HepG2 (cell line): ENCODE measurements around the gene TTLL10. TPM values are rescaled to one million over a fixed set of nuclear protein-coding genes. Genes with fewer than 3 reads are reported as not detected.

Experiments used
- ATAC-seq: fragments of 200-7000 bp; cut with Tn5 transposase; 3 replicates; pipeline ENCODE4 v1.9.1; 2020; ENCODE audit warnings: mild to moderate bottlenecking, moderate library complexity
- BruUV-seq: library from RNA; stranded (reverse); fragments of 400-500 nt; replicated peaks from 2 replicates; lab custom pipeline; 2021; lab: Mats Ljungman, UMichigan
- CTCF ChIA-PET: fragments of 300-600 bp; formaldehyde crosslinking; extraction: SDS; loops from one replicate; lab custom pipeline; 2021; ENCODE audit warnings: low total read pairs, inconsistent platforms, low intra/inter-chr PET ratio; lab: Yijun Ruan, JAX
- POLR2A ChIA-PET: fragments of 350-600 bp; sonication (Branson Sonifier 250); formaldehyde crosslinking; loops from one replicate; lab custom pipeline; 2020; ENCODE audit warnings: antibody characterized with exemption, inconsistent platforms; lab: Yijun Ruan, JAX
- DNase-seq: peaks from one replicate; pipeline ENCODE4 v3.0.0-alpha.2; 2015; ENCODE audit warnings: low spot score
- FAIRE-seq: peaks from 3 replicates; lab custom pipeline; 2011; peaks lifted over from hg19 to GRCh38; lab: Jason Lieb, UNC
- H2AFZ ChIP-seq: one replicate; pipeline ENCODE4 v1.6.1; 2011; ENCODE audit warnings: low read length, inconsistent platforms
- H3K27ac ChIP-seq: fragments of 300-600 bp; 3 replicates; pipeline ENCODE4 v1.8.0; 2011; ENCODE audit warnings: mixed run types, mild to moderate bottlenecking, mixed read lengths, low read length, inconsistent platforms; ENCODE audit not compliant: insufficient read depth; ENCODE audit errors: extremely low read length
- H3K27me3 ChIP-seq, 2 experiments: fragments of 200-600 bp in 1 of 2; 2 replicates in 1 of 2; 3 replicates in 1 of 2; pipeline versions ENCODE4 v1.6.0 to v1.8.0; 2011; ENCODE audit warnings: low read length in 2 of 2, mild to moderate bottlenecking in 2 of 2, moderate library complexity in 2 of 2, inconsistent platforms in 1 of 2; ENCODE audit not compliant: insufficient read depth in 2 of 2, control insufficient read depth in 1 of 2
- H3K36me3 ChIP-seq, 2 experiments: fragments of 200-600 bp in 1 of 2; replicated peaks in 1 of 2; 2 replicates in 1 of 2; 3 replicates in 1 of 2; pipeline versions ENCODE4 v1.5.1 to v1.8.0; 2011; ENCODE audit warnings: low read length in 2 of 2, inconsistent platforms in 1 of 2; ENCODE audit not compliant: insufficient read depth in 2 of 2, control insufficient read depth in 1 of 2
- H3K4me1 ChIP-seq: 2 replicates; pipeline ENCODE4 v1.5.1; 2012; ENCODE audit warnings: low read length, inconsistent platforms; ENCODE audit not compliant: insufficient read depth
- H3K4me2 ChIP-seq: 2 replicates; pipeline ENCODE4 v1.6.0; 2011; ENCODE audit warnings: low read depth, low read length, inconsistent platforms
- H3K4me3 ChIP-seq, 3 experiments: fragments of 200-600 bp in 1 of 3; sonication (generic), shearing (Covaris generic) in 1 of 3; replicated peaks in 1 of 3; 2 replicates each; pipeline ENCODE4 v1.5.1; 2011 to 2016; ENCODE audit warnings: low read length in 3 of 3, inconsistent platforms in 2 of 3, low read depth in 2 of 3, mild to moderate bottlenecking in 2 of 3, control low read depth in 1 of 3, mixed read lengths in 1 of 3; ENCODE audit not compliant: insufficient read depth in 1 of 3
- H3K79me2 ChIP-seq: one replicate; pipeline ENCODE4 v1.6.1; 2011; ENCODE audit warnings: low read length, inconsistent platforms; ENCODE audit not compliant: insufficient read depth
- H3K9ac ChIP-seq: 2 replicates; pipeline ENCODE4 v1.6.0; 2011; ENCODE audit warnings: mild to moderate bottlenecking, low read depth, low read length, inconsistent platforms; ENCODE audit not compliant: insufficient read depth
- H3K9me3 ChIP-seq: 2 replicates; pipeline ENCODE4 v1.5.1; 2012; ENCODE audit warnings: mild to moderate bottlenecking, low read length
- H4K20me1 ChIP-seq: 2 replicates; pipeline ENCODE4 v1.6.0; 2011; ENCODE audit warnings: inconsistent platforms, mild to moderate bottlenecking, low read length, moderate library complexity; ENCODE audit not compliant: insufficient read depth
- AGO2 ChIP-seq: fragments of 200-400 bp; formaldehyde crosslinking; optimal IDR thresholded peaks from 2 replicates; pipeline ENCODE3; 2017; ENCODE audit warnings: mild to moderate bottlenecking, low read depth, low read length, moderate library complexity
- CENPX ChIP-seq: sonication (generic); formaldehyde crosslinking; IDR thresholded peaks from 2 replicates; pipeline ENCODE4 v1.9.0; 2021; ENCODE audit warnings: mild to moderate bottlenecking, missing genetic modification reagents, moderate library complexity
- NAIF1 ChIP-seq: sonication (generic); formaldehyde crosslinking; IDR thresholded peaks from 2 replicates; pipeline ENCODE4 v1.5.0; 2020; ENCODE audit warnings: mild to moderate bottlenecking, missing genetic modification reagents, borderline replicate concordance
- PTBP1 ChIP-seq: fragments of 200-400 bp; formaldehyde crosslinking; IDR thresholded peaks from 2 replicates; pipeline ENCODE4 v1.6.1; 2018; ENCODE audit warnings: low read length, low read depth; ENCODE audit not compliant: poor library complexity, severe bottlenecking
- RBFOX2 ChIP-seq: fragments of 200-400 bp; formaldehyde crosslinking; IDR thresholded peaks from 2 replicates; pipeline ENCODE4 v1.6.1; 2017; ENCODE audit warnings: low read depth, mild to moderate bottlenecking, low read length
- SMAD1 ChIP-seq: sonication (generic); formaldehyde crosslinking; IDR thresholded peaks from 2 replicates; pipeline ENCODE4 v1.4.0; 2020; ENCODE audit warnings: missing genetic modification reagents, low read depth, mild to moderate bottlenecking, borderline replicate concordance
- ZMAT3 ChIP-seq: sonication (generic); formaldehyde crosslinking; conservative IDR thresholded peaks from 2 replicates; pipeline ENCODE4 v1.7.0; 2021; ENCODE audit warnings: missing genetic modification reagents
- ZNF274 ChIP-seq: sonication (generic); formaldehyde crosslinking; IDR thresholded peaks from 2 replicates; pipeline ENCODE4 v1.5.1; 2020; ENCODE audit warnings: mild to moderate bottlenecking, missing genetic modification reagents
- WGBS: methylation state at CpG from one replicate; pipeline ENCODE4 v1.1.6; 2017; ENCODE audit warnings: low lambda C conversion rate; 5-methylcytosine and 5-hydroxymethylcytosine counted together
- in situ Hi-C: cut with HindIII; loops from 2 replicates; pipeline ENCODE4 v1.10.0; 2017; ENCODE audit warnings: low pct_unique_long_range_greater_than_20kb; ENCODE audit not compliant: extremely low pct_ligation_motif_present
- intact Hi-C: fragments of 100-400 bp; cut with micrococcal nuclease; formaldehyde crosslinking; loops from one replicate; pipeline ENCODE4 v1.10.0; 2022; ENCODE audit not compliant: unreplicated experiment
- polyA plus RNA-seq, 8 experiments: library from polyadenylated mRNA; depleted of rRNA in 3 of 8; stranded (reverse) in 7 of 8; unstranded in 1 of 8; fragments of >200 nt; fragmentation: Illumina TruSeq in 4 of 8; extraction: Trizol in 4 of 8; gene quantifications; 2 replicates each; pipeline versions ENCODE4 v1.2.1 to v1.2.3, GENCODE V29; 2011 to 2016; ENCODE audit warnings: low read depth in 4 of 8, missing spikeins in 1 of 8, mixed read lengths in 1 of 8; ENCODE audit not compliant: insufficient read depth in 1 of 8
- total RNA-seq, 5 experiments: library from RNA; depleted of rRNA; stranded (reverse); fragments of >200 nt; fragmentation: Illumina TruSeq; extraction: Trizol; gene quantifications; 2 replicates each; pipeline ENCODE4 v1.2.3, GENCODE V29; 2016; ENCODE audit warnings: low read depth in 1 of 5
- TF ChIP-seq, protein P1 (sequence below): sonication (generic); formaldehyde crosslinking; IDR thresholded peaks from 2 replicates; pipeline ENCODE4 v1.9.0; 2021; ENCODE audit warnings: missing genetic modification reagents, mild to moderate bottlenecking, borderline replicate concordance

The TTLL10 gene
- total and polyA plus RNA-seq, 2 of the 13 experiments (the other 11 are each of a cell fraction or from before 2014, with no cell fraction given) = not detected

DNA sequence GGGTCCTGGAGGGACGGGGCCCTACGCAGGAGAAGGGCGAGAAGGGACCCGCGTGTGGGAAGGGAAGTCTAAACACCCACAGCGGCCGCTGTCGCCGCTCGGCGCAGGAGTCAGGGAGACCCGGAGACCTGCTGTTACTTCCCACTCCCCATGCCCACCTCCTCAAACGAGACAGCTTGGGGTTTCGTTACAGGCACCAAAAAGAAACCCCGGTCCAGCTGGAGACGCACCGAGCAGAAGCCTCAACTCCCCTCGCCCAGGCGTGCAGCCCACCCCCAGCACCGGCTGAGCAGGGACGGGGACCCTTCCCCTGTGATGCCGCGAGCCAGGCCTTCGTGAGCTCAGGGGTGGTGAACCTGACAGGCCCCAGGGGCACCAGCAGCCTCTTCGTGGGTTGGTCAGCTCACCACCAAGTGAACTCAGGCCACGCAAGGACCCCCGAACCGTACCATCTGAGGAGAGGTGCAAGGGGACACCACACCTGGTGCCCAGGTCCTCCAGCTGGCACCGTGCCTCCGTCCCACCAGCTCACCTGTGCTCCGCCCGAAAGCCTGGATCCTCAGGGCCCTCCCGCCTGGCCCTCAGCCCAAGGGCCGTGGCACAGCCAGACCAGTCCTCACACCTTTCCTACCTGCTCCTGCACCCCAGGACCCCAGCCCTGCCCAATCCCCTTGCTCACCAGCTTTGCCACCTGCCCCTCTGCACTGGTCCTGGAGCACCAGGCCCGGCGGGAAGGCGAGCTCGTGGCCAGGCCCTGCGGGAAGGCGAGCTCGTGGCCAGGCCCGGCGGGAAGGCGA, 53.1 kb downstream of the TTLL10 start:
- no peak overlapping the region for H3K27ac ChIP-seq
- H3K9me3 ChIP-seq = no peaks in the 10 kb centered on the region
- intact Hi-C loops (no loop called here), in situ Hi-C loops (no loop called here)
- H3K79me2 ChIP-seq = peaks cover 49% of the 10 kb centered on the region
- no peak overlapping the region for H3K9ac ChIP-seq
- 98% methylated on average over 27 of the region's 44 CpGs for WGBS
- BruUV-seq = no TSS peak
- DNase-seq = no peak
- no peak overlapping the region for H3K4me2 ChIP-seq
- peaks cover 29 to 60% of the 10 kb centered on the region in 2 experiments for H3K36me3 ChIP-seq
- FAIRE-seq = no peak
- TF ChIP-seq RBFOX2 = peak; percentile 53
- TF ChIP-seq CENPX (CRISPR knock-in tag) = no peak
- no peak for TF ChIP-seq SMAD1 (CRISPR knock-in tag)
- peak; percentile 8 for TF ChIP-seq AGO2
- no peak for TF ChIP-seq NAIF1
- TF ChIP-seq ZNF274 (CRISPR knock-in tag) = no peak
- TF ChIP-seq ZMAT3 (CRISPR knock-in tag) = no peak
- no peak overlapping the region for H3K4me3 ChIP-seq
- ATAC-seq = no peak
- peaks cover 15% of the 10 kb centered on the region for H3K4me1 ChIP-seq
- no peak overlapping the region for H2AFZ ChIP-seq
- CTCF ChIA-PET = no interaction called here
- POLR2A ChIA-PET = no interaction called here
- 0 out of 2 replicates have a peak, but pooled peaks cover 7% of the 10 kb centered on the region for H4K20me1 ChIP-seq
- no peaks in the 10 kb centered on the region; a peak in 1 of 5 replicates for H3K27me3 ChIP-seq

DNA sequence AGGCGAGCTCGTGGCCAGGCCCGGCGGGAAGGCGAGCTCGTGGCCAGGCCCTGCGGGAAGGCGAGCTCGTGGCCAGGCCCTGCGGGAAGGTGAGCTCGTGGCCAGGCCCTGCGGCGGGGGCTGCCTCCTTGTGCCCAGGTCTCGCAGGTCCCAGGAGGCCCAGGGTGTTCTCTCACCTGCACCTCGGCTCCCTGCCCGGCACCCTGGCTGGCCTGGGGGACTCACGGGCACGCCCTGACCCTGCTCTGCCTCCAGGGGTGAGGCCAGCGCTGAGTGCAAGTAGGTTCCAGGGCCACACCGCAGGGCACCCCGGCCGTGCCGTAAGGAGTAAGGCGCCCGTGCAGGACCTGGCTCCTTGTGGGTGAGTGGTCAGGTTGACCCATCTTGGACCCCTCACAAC, 53.7 kb downstream of the TTLL10 start:
- Histone ChIP-seq H3K4me3 (no peak overlapping the region), H3K4me1 (peaks cover 16% of the 10 kb centered on the region), H3K27me3 (no peaks in the 10 kb centered on the region; a peak in 1 of 5 replicates), H3K9me3 (no peaks in the 10 kb centered on the region), H3K36me3 (peaks cover 27 to 55% of the 10 kb centered on the region in 2 experiments), H3K79me2 (peaks cover 49% of the 10 kb centered on the region), H3K9ac (no peak overlapping the region), H2AFZ (no peak overlapping the region), H3K4me2 (no peak overlapping the region), H4K20me1 (0 out of 2 replicates have a peak, but pooled peaks cover 7% of the 10 kb centered on the region), H3K27ac (no peak overlapping the region)
- BruUV-seq = no TSS peak
- DNase-seq (no peak), ATAC-seq (no peak), FAIRE-seq (no peak)
- ChIA-PET POLR2A (no interaction called here), CTCF (no interaction called here)
- TF ChIP-seq, protein P1, sequence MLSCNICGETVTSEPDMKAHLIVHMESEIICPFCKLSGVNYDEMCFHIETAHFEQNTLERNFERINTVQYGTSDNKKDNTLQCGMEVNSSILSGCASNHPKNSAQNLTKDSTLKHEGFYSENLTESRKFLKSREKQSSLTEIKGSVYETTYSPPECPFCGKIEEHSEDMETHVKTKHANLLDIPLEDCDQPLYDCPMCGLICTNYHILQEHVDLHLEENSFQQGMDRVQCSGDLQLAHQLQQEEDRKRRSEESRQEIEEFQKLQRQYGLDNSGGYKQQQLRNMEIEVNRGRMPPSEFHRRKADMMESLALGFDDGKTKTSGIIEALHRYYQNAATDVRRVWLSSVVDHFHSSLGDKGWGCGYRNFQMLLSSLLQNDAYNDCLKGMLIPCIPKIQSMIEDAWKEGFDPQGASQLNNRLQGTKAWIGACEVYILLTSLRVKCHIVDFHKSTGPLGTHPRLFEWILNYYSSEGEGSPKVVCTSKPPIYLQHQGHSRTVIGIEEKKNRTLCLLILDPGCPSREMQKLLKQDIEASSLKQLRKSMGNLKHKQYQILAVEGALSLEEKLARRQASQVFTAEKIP (CRISPR knock-in tag) = no peak
- TF ChIP-seq PTBP1 (no peak), AGO2 (peak; percentile 0)
- in situ Hi-C loops = no loop called here
- no CpG with 5 or more reads among the region's 25 CpGs for WGBS
- intact Hi-C loops = no loop called here
